Activated CD8-positive, alpha-beta memory T cell treated with anti-CD3 and anti-CD28 coated beads, Interleukin-2, amount 50 U/mL, for 1 hour (primary cell): ENCODE results near the gene ABCG1.

Source experiments
- DNase-seq: peaks from one replicate; pipeline ENCODE4 v3.0.0-alpha.2; 2020; ENCODE audit errors: extremely low read depth

The ABCG1 gene

GRCh38 chr21:42306366-42307035 lies 87.6 kb downstream of the ABCG1 start:
- no peak for DNase-seq

GRCh38 chr21:42307106-42307505 lies 88.2 kb downstream of the ABCG1 start:
- no peak for DNase-seq

GRCh38 chr21:42308161-42308913 lies 89.4 kb downstream of the ABCG1 start:
- DNase-seq: no peak

- DNase-seq: no peak
Measured at GRCh38 chr21:42308914-42309752, 90.2 kb downstream of the ABCG1 start.

- DNase-seq: peak; percentile 22
Measured at GRCh38 chr21:42309753-42310213, 90.8 kb downstream of the ABCG1 start.

- no peak for DNase-seq
Measured at GRCh38 chr21:42310411-42311001, 91.6 kb downstream of the ABCG1 start.

GRCh38 chr21:42311160-42311559 lies 92.2 kb downstream of the ABCG1 start:
- DNase-seq: no peak

GRCh38 chr21:42311816-42312625 lies 93.1 kb downstream of the ABCG1 start:
- no peak for DNase-seq

GRCh38 chr21:42312626-42313104 lies 93.7 kb downstream of the ABCG1 start:
- no peak for DNase-seq

GRCh38 chr21:42313501-42313969 lies 94.6 kb downstream of the ABCG1 start:
- DNase-seq: no peak

- DNase-seq: no peak
Measured at GRCh38 chr21:42314616-42315295, 95.8 kb downstream of the ABCG1 start.

- DNase-seq: no peak
Measured at GRCh38 chr21:42315296-42315891, 96.5 kb downstream of the ABCG1 start, which contains the start of gene TFF3. Gene TFF3 (minus strand): TSS chr21:42315409. CDS start chr21:42315374, 35 bp downstream.

- no peak for DNase-seq
Measured at GRCh38 chr21:42316891-42317290, 98.0 kb downstream of the ABCG1 start.

- no peak for DNase-seq
Measured at GRCh38 chr21:42317341-42317741, 98.4 kb downstream of the ABCG1 start.

- DNase-seq: no peak
Measured at GRCh38 chr21:42317826-42318746, 99.1 kb downstream of the ABCG1 start.

GRCh38 chr21:42319376-42319775 lies 100.4 kb downstream of the ABCG1 start:
- no peak for DNase-seq

GRCh38 chr21:42319851-42320572 lies 101.1 kb downstream of the ABCG1 start:
- DNase-seq: no peak

GRCh38 chr21:42320791-42321190 lies 101.9 kb downstream of the ABCG1 start:
- DNase-seq: no peak
